Activated CD4-positive, alpha-beta T cell treated with anti-CD3 and anti-CD28 coated beads for 36 hours (primary cell): ENCODE results near the gene GALNT7. TPM values are rescaled to one million over a fixed set of nuclear protein-coding genes. Genes with fewer than 3 reads are reported as not detected.

Experiments used
- ATAC-seq: fragments of 200-7000 bp; cut with Tn5 transposase; one replicate; pipeline ENCODE4 v1.10.0; 2021; ENCODE audit warnings: mild to moderate bottlenecking, moderate library complexity
- CTCF ChIA-PET: fragments of 350-600 bp; sonication (Branson Sonifier 250); formaldehyde crosslinking; loops from one replicate; lab custom pipeline; 2021; ENCODE audit warnings: antibody characterized with exemption; lab: Charles Lee
- POLR2A ChIA-PET: fragments of 350-600 bp; sonication (Branson Sonifier 250); formaldehyde crosslinking; loops from one replicate; lab custom pipeline; 2021; ENCODE audit warnings: antibody characterized with exemption, inconsistent platforms; lab: Charles Lee
- DNase-seq: peaks from one replicate; pipeline ENCODE4 v3.0.0-alpha.2; 2020
- H3K27ac Mint-ChIP-seq: one replicate; pipeline ENCODE4 v1.8.0; 2021; ENCODE audit warnings: mixed read lengths
- H3K27me3 Mint-ChIP-seq: one replicate; pipeline ENCODE4 v1.8.0; 2021; ENCODE audit warnings: mixed read lengths
- H3K36me3 Mint-ChIP-seq: one replicate; pipeline ENCODE4 v1.8.0; 2021; ENCODE audit warnings: low read depth, mixed read lengths
- H3K4me1 Mint-ChIP-seq: one replicate; pipeline ENCODE4 v1.8.0; 2021; ENCODE audit warnings: mixed read lengths
- H3K4me3 Mint-ChIP-seq: one replicate; pipeline ENCODE4 v1.8.0; 2021; ENCODE audit warnings: mild to moderate bottlenecking, moderate library complexity, mixed read lengths
- H3K9me3 Mint-ChIP-seq: one replicate; pipeline ENCODE4 v1.8.0; 2021; ENCODE audit warnings: low read depth, mixed read lengths
- intact Hi-C, 2 experiments: fragments of 100-400 bp; cut with DNase I in 1 of 2; cut with micrococcal nuclease in 1 of 2; formaldehyde crosslinking; loops; one replicate each; pipeline versions ENCODE4 v1.14.2 to v1.15.1; 2022 to 2024; cut with DNase I, micrococcal nuclease
- total RNA-seq, 2 experiments: library from RNA; stranded (reverse); gene quantifications; one replicate each; pipeline ENCODE4 v1.2.3, GENCODE V29; 2021

The GALNT7 gene
- total RNA-seq, 2 experiments from 2014 or later: 11.4 to 15.1 TPM

GRCh38 chr4:173264684-173265185 lies 96.1 kb downstream of the GALNT7 start:
- H3K27ac Mint-ChIP-seq: no peak overlapping the region
- ATAC-seq (peak; percentile 57), DNase-seq (peak; percentile 34)
- no peaks in the 10 kb centered on the region for H3K36me3 Mint-ChIP-seq
- no peaks in the 10 kb centered on the region for H3K9me3 Mint-ChIP-seq
- peaks cover 24% of the 10 kb centered on the region for H3K4me1 Mint-ChIP-seq
- intact Hi-C loops: no loop called here
- peak overlapping the region; percentile 51 for H3K4me3 Mint-ChIP-seq
- ChIA-PET POLR2A (no interaction called here), CTCF (interaction anchor here (0.6 to 2.9 kb wide), 5 partner anchors 37 to 251 kb away, joined by 3 to 13 read pairs (median 3); no protein-coding TSS in a partner anchor)
- H3K27me3 Mint-ChIP-seq: no peaks in the 10 kb centered on the region

DNA sequence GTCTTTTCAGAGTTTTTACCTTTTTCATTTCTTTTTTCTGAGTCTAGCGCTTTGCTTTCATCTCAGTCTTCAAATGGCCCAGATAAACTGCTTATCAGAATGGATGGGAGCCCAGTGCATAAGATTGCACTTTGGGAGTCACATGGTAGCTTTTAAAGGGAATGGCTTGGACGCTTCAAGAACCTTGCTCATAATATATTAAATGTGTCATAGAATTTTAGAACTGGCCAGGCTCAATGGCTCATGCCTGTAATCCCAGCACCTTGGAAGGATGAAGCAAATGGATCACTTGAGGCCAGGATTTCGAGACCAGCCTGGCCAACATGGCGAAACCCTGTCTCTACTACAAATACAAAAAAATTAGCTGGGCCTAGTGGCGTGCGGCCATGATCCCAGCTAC lies 97.1 kb downstream of the GALNT7 start:
- ATAC-seq (no peak), DNase-seq (no peak)
- peaks cover 24% of the 10 kb centered on the region for H3K4me1 Mint-ChIP-seq
- intact Hi-C loops: no loop called here
- no peak overlapping the region for H3K27ac Mint-ChIP-seq
- ChIA-PET POLR2A (no interaction called here), CTCF (interaction anchor here (1.2 to 2.9 kb wide), 2 partner anchors 15 to 252 kb away, joined by 3 to 13 read pairs; no protein-coding TSS in a partner anchor)
- H3K9me3 Mint-ChIP-seq: no peaks in the 10 kb centered on the region
- no peaks in the 10 kb centered on the region for H3K27me3 Mint-ChIP-seq
- no peaks in the 10 kb centered on the region for H3K36me3 Mint-ChIP-seq
- no peak overlapping the region for H3K4me3 Mint-ChIP-seq

GRCh38 chr4:173267711-173268110 lies 99.1 kb downstream of the GALNT7 start:
- POLR2A ChIA-PET: no interaction called here
- Mint-ChIP-seq H3K4me3 (no peak overlapping the region), H3K36me3 (peaks cover under 1% of the 10 kb centered on the region), H3K27me3 (no peaks in the 10 kb centered on the region), H3K4me1 (peaks cover 21% of the 10 kb centered on the region), H3K9me3 (no peaks in the 10 kb centered on the region), H3K27ac (no peak overlapping the region)
- CTCF ChIA-PET: interaction anchor here (1.1 to 1.2 kb wide), 3 partner anchors 14 to 254 kb away, joined by 4 to 5 read pairs (median 4); no protein-coding TSS in a partner anchor
- intact Hi-C loops: no loop called here
- no peak for ATAC-seq
- DNase-seq: no peak

GRCh38 chr4:173269280-173269679 lies 100.7 kb downstream of the GALNT7 start:
- ChIA-PET POLR2A (no interaction called here), CTCF (interaction anchor here (0.5 kb wide), 1 partner anchor 8 kb away, joined by 3 read pairs; no protein-coding TSS in a partner anchor)
- H3K27me3 Mint-ChIP-seq: no peaks in the 10 kb centered on the region
- H3K27ac Mint-ChIP-seq: no peak overlapping the region
- H3K36me3 Mint-ChIP-seq: peaks cover 3% of the 10 kb centered on the region
- ATAC-seq (no peak), DNase-seq (no peak)
- peaks cover 17% of the 10 kb centered on the region for H3K4me1 Mint-ChIP-seq
- intact Hi-C loops: no loop called here
- no peaks in the 10 kb centered on the region for H3K9me3 Mint-ChIP-seq
- no peak overlapping the region for H3K4me3 Mint-ChIP-seq

DNA sequence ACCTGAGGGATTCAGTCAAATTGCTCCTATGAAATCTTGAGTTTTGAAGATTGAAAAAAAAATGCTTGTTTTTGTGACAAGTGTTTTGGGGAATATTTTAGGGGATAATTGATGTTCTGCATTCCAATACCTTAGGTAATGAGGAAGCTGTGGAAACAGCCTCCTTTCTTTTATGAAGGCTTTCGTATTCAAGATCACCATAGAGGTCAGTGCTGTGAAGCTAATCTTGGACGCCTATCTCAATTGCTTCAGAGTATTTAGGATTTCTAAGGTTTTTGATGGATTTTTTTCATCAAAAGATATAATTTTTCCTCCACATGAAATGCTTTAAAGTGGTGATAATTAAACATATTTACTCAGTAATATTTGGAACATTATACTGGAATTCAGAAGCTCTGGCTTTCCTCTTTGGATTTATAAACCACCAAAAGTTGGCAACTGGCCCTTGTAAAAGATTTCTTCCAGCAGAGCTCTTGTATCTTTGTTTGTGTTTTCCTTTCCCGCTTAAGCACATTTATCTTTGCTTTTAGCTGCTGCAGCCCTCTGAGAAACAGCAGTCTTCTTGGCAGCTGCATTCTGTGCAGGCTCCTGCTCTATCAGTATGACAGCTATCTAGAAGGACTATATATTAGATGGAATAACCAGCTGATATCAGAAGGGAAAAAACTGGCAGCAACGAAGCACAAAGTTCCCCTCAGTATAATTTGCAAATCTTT lies 101.9 kb downstream of the GALNT7 start:
- ChIA-PET POLR2A (no interaction called here), CTCF (interaction anchor here (0.5 to 1.1 kb wide), 6 partner anchors 14 to 208 kb away, joined by 3 to 4 read pairs (median 3); no protein-coding TSS in a partner anchor)
- DNase-seq (no peak), ATAC-seq (no peak)
- peaks cover 10% of the 10 kb centered on the region for H3K36me3 Mint-ChIP-seq
- intact Hi-C loops: no loop called here
- H3K27ac Mint-ChIP-seq: no peak overlapping the region
- H3K4me1 Mint-ChIP-seq: peaks cover 5% of the 10 kb centered on the region
- no peak overlapping the region for H3K4me3 Mint-ChIP-seq
- H3K9me3 Mint-ChIP-seq: no peaks in the 10 kb centered on the region
- H3K27me3 Mint-ChIP-seq: no peaks in the 10 kb centered on the region

DNA sequence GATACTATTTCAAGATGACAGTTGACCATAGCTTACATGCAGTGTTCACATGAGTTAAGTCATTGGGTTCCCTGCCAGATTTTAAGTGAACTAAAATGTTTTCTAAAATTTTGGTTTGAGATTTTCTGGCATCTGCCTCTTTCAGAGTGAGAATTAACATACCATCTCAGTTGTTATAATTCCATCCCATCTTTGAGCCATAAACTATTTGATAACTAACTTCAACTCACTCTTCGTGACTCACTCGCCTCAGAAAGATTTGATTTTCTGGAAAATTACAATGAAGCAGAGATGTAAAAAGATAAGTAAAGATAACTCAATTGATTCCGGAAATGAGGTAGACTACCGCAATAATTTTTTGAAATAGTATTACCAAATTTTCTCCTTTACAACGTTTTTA lies 103.7 kb downstream of the GALNT7 start:
- intact Hi-C loops: no loop called here
- no peaks in the 10 kb centered on the region for H3K9me3 Mint-ChIP-seq
- H3K27me3 Mint-ChIP-seq: no peaks in the 10 kb centered on the region
- POLR2A ChIA-PET: no interaction called here
- CTCF ChIA-PET: interaction anchor here (0.8 kb wide), 1 partner anchor 198 kb away, joined by 3 read pairs; no protein-coding TSS in a partner anchor
- H3K4me3 Mint-ChIP-seq: no peak overlapping the region
- peaks cover 10% of the 10 kb centered on the region for H3K36me3 Mint-ChIP-seq
- no peak overlapping the region for H3K27ac Mint-ChIP-seq
- ATAC-seq (no peak), DNase-seq (no peak)
- H3K4me1 Mint-ChIP-seq: peaks cover 2% of the 10 kb centered on the region

GRCh38 chr4:173272996-173273395 lies 104.4 kb downstream of the GALNT7 start:
- ChIA-PET POLR2A (no interaction called here), CTCF (interaction anchor here (1.4 kb wide), 1 partner anchor 29 kb away, joined by 4 read pairs; no protein-coding TSS in a partner anchor)
- H3K27ac Mint-ChIP-seq: no peak overlapping the region
- no peak overlapping the region for H3K4me3 Mint-ChIP-seq
- intact Hi-C loops: no loop called here
- DNase-seq (no peak), ATAC-seq (no peak)
- no peaks in the 10 kb centered on the region for H3K9me3 Mint-ChIP-seq
- no peaks in the 10 kb centered on the region for H3K4me1 Mint-ChIP-seq
- peaks cover 10% of the 10 kb centered on the region for H3K36me3 Mint-ChIP-seq
- H3K27me3 Mint-ChIP-seq: no peaks in the 10 kb centered on the region

- DNase-seq: no peak
- Mint-ChIP-seq H3K4me3 (no peak overlapping the region), H3K9me3 (no peaks in the 10 kb centered on the region), H3K27ac (no peak overlapping the region), H3K27me3 (no peaks in the 10 kb centered on the region), H3K36me3 (peaks cover 11% of the 10 kb centered on the region), H3K4me1 (no peaks in the 10 kb centered on the region)
- ChIA-PET POLR2A (no interaction called here), CTCF (interaction anchor here (1.0 to 1.8 kb wide), 4 partner anchors 18 to 260 kb away, joined by 3 to 4 read pairs (median 4); no protein-coding TSS in a partner anchor)
- ATAC-seq: no peak
- intact Hi-C loops: no loop called here
Observed at GRCh38 chr4:173273941-173274340, 105.3 kb downstream of the GALNT7 start.

GRCh38 chr4:173274744-173275143 lies 106.1 kb downstream of the GALNT7 start:
- Mint-ChIP-seq H3K4me1 (no peaks in the 10 kb centered on the region), H3K36me3 (peaks cover 13% of the 10 kb centered on the region), H3K27me3 (no peaks in the 10 kb centered on the region), H3K4me3 (no peak overlapping the region), H3K9me3 (no peaks in the 10 kb centered on the region), H3K27ac (no peak overlapping the region)
- ChIA-PET POLR2A (no interaction called here), CTCF (interaction anchor here (1.0 to 1.8 kb wide), 5 partner anchors 17 to 261 kb away, joined by 3 to 4 read pairs (median 4); no protein-coding TSS in a partner anchor)
- intact Hi-C loops: no loop called here
- ATAC-seq: no peak
- no peak for DNase-seq

DNA sequence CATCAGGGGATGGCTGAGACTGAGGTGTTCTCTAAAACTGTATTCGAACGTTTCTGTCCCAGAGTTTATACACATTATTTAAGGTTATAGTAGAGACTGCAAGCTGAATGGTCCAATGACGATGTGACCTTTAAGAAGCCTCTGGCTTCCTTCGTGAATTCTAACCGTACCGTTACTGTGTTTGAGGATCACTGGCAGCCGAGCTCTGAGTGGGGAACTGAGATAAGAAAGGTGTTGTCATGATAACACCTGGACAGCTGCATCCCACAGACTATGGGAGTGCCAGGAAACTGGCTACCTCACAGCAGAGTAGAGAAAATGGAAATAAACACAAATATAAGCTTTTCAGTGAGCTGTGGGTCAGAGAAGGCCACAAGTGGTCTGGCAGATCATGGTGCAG lies 106.5 kb downstream of the GALNT7 start:
- Mint-ChIP-seq H3K36me3 (peaks cover 13% of the 10 kb centered on the region), H3K4me1 (no peaks in the 10 kb centered on the region), H3K27ac (no peak overlapping the region), H3K27me3 (no peaks in the 10 kb centered on the region), H3K4me3 (no peak overlapping the region), H3K9me3 (no peaks in the 10 kb centered on the region)
- CTCF ChIA-PET: interaction anchor here (0.6 to 1.8 kb wide), 3 partner anchors 17 to 261 kb away, joined by 3 to 4 read pairs (median 3); no protein-coding TSS in a partner anchor
- no peak for ATAC-seq
- intact Hi-C loops: no loop called here
- no peak for DNase-seq
- POLR2A ChIA-PET: no interaction called here

DNA sequence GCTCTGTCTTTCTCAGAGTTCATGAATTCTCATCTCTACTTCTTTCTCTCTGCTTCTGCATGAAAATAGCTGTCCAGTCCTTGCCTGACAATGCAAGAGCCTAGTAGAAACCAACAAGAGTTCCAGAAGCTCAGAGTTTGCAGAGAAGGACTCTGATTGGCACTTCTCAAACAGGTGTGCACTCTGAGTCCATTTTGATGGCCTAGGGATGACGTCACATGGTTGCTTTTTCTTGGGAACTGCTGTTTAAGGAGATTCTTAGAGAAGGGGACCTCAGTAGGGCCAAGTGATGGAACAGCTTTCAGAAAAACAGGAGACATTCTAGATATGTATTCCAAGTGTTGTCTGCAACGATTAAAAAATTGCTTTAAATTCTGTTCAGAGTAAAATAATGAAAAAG lies 108.7 kb downstream of the GALNT7 start:
- Mint-ChIP-seq H3K4me1 (no peaks in the 10 kb centered on the region), H3K27me3 (no peaks in the 10 kb centered on the region), H3K36me3 (peaks cover 26% of the 10 kb centered on the region), H3K9me3 (peaks cover 12% of the 10 kb centered on the region), H3K27ac (no peak overlapping the region), H3K4me3 (no peak overlapping the region)
- ATAC-seq (no peak), DNase-seq (no peak)
- ChIA-PET CTCF (interaction anchor here (0.8 to 1.5 kb wide), 7 partner anchors 9 to 263 kb away, joined by 3 to 9 read pairs (median 5); no protein-coding TSS in a partner anchor), POLR2A (no interaction called here)
- intact Hi-C loops: no loop called here
